Fibroblast of the aortic adventitia (primary cell): ENCODE data around the gene CHRND. TPM values are rescaled to one million over a fixed set of nuclear protein-coding genes. Genes with fewer than 3 reads are reported as not detected.

Source experiments
- DNase-seq: peaks from one replicate; pipeline ENCODE4 v3.0.0-alpha.2; 2010; ENCODE audit warnings: low read depth
- H3K4me3 ChIP-seq: 2 replicates; pipeline ENCODE4 v1.5.1; 2011; ENCODE audit warnings: low read depth, mild to moderate bottlenecking, control low read depth, low read length, moderate library complexity
- CTCF ChIP-seq: IDR thresholded peaks from 2 replicates; pipeline ENCODE4 v1.5.1; 2011; ENCODE audit warnings: mild to moderate bottlenecking, low read length, control low read depth, inconsistent platforms; ENCODE audit not compliant: insufficient read depth
- total RNA-seq: library from RNA; depleted of rRNA; stranded (reverse); fragments of >200 nt; gene quantifications from 2 replicates; pipeline ENCODE4 v1.2.3, GENCODE V29; 2012; ENCODE audit warnings: low replicate concordance

Gene CHRND
- total RNA-seq, 1 donor, result not detected

GRCh38 chr2:232539298-232540231 lies 13.6 kb downstream of the CHRND start, which contains the start of gene CHRNG:
CHRNG (plus strand) TSS chr2:232539692; CDS start chr2:232539748, 56 bp downstream.
- no peak within 1 kb of the TSS for H3K4me3 ChIP-seq
- no peak for DNase-seq
- no peak for TF ChIP-seq CTCF

- no peak for TF ChIP-seq CTCF
- H3K4me3 ChIP-seq, result no peak overlapping the region
- no peak for DNase-seq
Observed at GRCh38 chr2:232540441-232541041, 14.6 kb downstream of the CHRND start.

- DNase-seq, result no peak
- TF ChIP-seq CTCF, result no peak
- H3K4me3 ChIP-seq, result no peak overlapping the region
Observed at GRCh38 chr2:232541195-232541960, 15.4 kb downstream of the CHRND start.

- no peak overlapping the region for H3K4me3 ChIP-seq
- no peak for TF ChIP-seq CTCF
- DNase-seq, result no peak
Observed at GRCh38 chr2:232541961-232542714, 16.2 kb downstream of the CHRND start.

- DNase-seq, result no peak
- no peak overlapping the region for H3K4me3 ChIP-seq
- no peak for TF ChIP-seq CTCF
Observed at GRCh38 chr2:232542715-232543467, 16.9 kb downstream of the CHRND start.
